OCI-LY1 (cell line): ENCODE measurements around the gene KAT6B.

Experiments
- H2AFZ ChIP-seq: fragments of 200-600 bp; sonication (generic), shearing (Covaris generic); 2 replicates; pipeline ENCODE4 v1.6.0; 2014; ENCODE audit warnings: antibody characterized with exemption, mild to moderate bottlenecking, low read length
- H3F3A ChIP-seq: fragments of 200-600 bp; sonication (generic), shearing (Covaris generic); 2 replicates; pipeline ENCODE4 v1.6.0; 2014; ENCODE audit warnings: mild to moderate bottlenecking, antibody characterized with exemption, low read length, moderate library complexity; ENCODE audit not compliant: insufficient read depth
- H3K27ac ChIP-seq: fragments of 200-600 bp; sonication (generic); 2 replicates; pipeline ENCODE4 v1.5.1; 2014; ENCODE audit warnings: low read length, mixed run types, mild to moderate bottlenecking, low read depth; ENCODE audit not compliant: poor library complexity, severe bottlenecking
- H3K27me3 ChIP-seq: fragments of 200-600 bp; sonication (generic); 2 replicates; pipeline ENCODE4 v1.6.0; 2014; ENCODE audit warnings: antibody characterized with exemption, mild to moderate bottlenecking, low read length, moderate library complexity; ENCODE audit not compliant: insufficient read depth
- H3K36me3 ChIP-seq: fragments of 200-600 bp; sonication (generic); 2 replicates; pipeline ENCODE4 v1.6.1; 2014; ENCODE audit warnings: mild to moderate bottlenecking, antibody characterized with exemption, low read length, moderate library complexity, mixed read lengths; ENCODE audit not compliant: insufficient read depth
- H3K4me1 ChIP-seq: fragments of 200-600 bp; sonication (generic); 2 replicates; pipeline ENCODE4 v1.5.1; 2014; ENCODE audit warnings: mild to moderate bottlenecking, low read length, moderate library complexity; ENCODE audit not compliant: insufficient read depth, severe bottlenecking
- H3K4me2 ChIP-seq: fragments of 200-600 bp; sonication (generic), shearing (Covaris generic); 2 replicates; pipeline ENCODE4 v1.6.1; 2014; ENCODE audit warnings: low read length
- H3K4me3 ChIP-seq: fragments of 200-600 bp; sonication (generic); 2 replicates; pipeline ENCODE4 v1.5.1; 2014; ENCODE audit warnings: low read length, low read depth, mild to moderate bottlenecking, mixed read lengths; ENCODE audit not compliant: poor library complexity, severe bottlenecking
- H3K79me2 ChIP-seq: fragments of 200-600 bp; shearing (Covaris generic); 2 replicates; pipeline ENCODE4 v1.6.1; 2016; ENCODE audit warnings: mixed run types, low read length, mixed read lengths; ENCODE audit not compliant: insufficient read depth
- H3K9ac ChIP-seq: fragments of 200-600 bp; sonication (generic), shearing (Covaris generic); 2 replicates; pipeline ENCODE4 v1.6.1; 2014; ENCODE audit warnings: mild to moderate bottlenecking, low read length, mixed read lengths
- H3K9me2 ChIP-seq: fragments of 200-600 bp; sonication (generic), shearing (Covaris generic); 2 replicates; pipeline ENCODE4 v1.6.1; 2014; ENCODE audit warnings: low read depth, mild to moderate bottlenecking, low read length, mixed read lengths
- H3K9me3 ChIP-seq: fragments of 200-600 bp; shearing (Covaris generic); 2 replicates; pipeline ENCODE4 v1.6.1; 2014; ENCODE audit warnings: low read length, mixed read lengths
- H4K20me1 ChIP-seq: fragments of 200-600 bp; sonication (generic), shearing (Covaris generic); 2 replicates; pipeline ENCODE4 v1.6.0; 2016; ENCODE audit warnings: mild to moderate bottlenecking, low read length; ENCODE audit not compliant: insufficient read depth
- CTCF ChIP-seq: fragments of 200-600 bp; sonication (generic), shearing (Covaris generic); IDR thresholded peaks from 2 replicates; pipeline ENCODE4 v1.5.1; 2017; ENCODE audit warnings: mild to moderate bottlenecking, antibody characterized with exemption, low read length, moderate library complexity, mixed read lengths
- EZH2 ChIP-seq: fragments of 200-600 bp; sonication (generic), shearing (Covaris generic); IDR thresholded peaks from 2 replicates; pipeline ENCODE4 v1.8.0; 2017; ENCODE audit warnings: borderline replicate concordance, mixed run types, mild to moderate bottlenecking, antibody characterized with exemption, low read length, moderate library complexity, mixed read lengths

KAT6B gene

DNA sequence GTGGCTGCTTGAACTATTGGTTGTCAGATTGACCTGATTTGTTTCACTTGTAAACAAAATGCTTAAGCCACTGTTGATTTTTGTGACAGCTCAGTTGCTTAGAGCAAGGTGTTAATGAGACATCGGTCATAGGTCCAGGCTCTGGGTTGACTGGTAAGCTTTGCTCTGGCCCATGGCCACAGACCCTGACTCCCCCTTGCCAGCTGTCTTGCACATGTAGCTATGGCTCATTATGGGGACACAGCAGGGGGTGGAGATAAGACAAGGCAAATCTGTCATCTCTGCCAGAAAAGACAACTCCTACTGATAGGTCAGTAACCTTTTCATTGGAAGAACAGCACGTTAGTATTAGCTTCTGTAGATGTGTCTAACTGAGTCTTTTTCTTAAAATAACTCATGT is 95.3 kb downstream of the KAT6B start:
- no peak overlapping the region for H2AFZ ChIP-seq
- H3K4me1 ChIP-seq, result peaks cover 9% of the 10 kb centered on the region
- H3K4me2 ChIP-seq, result no peak overlapping the region
- no peak overlapping the region for H3K4me3 ChIP-seq
- no peak overlapping the region for H3K27ac ChIP-seq
- no peak for TF ChIP-seq CTCF
- TF ChIP-seq EZH2, result no peak
- peaks cover 7% of the 10 kb centered on the region; the same call in 1 of the 2 replicates for H3K36me3 ChIP-seq
- H3K9me2 ChIP-seq, result no peaks in the 10 kb centered on the region
- H4K20me1 ChIP-seq, result no peaks in the 10 kb centered on the region
- H3K27me3 ChIP-seq, result no peaks in the 10 kb centered on the region
- no peak overlapping the region for H3K9ac ChIP-seq
- H3F3A ChIP-seq, result no peaks in the 10 kb centered on the region
- peaks cover 28% of the 10 kb centered on the region for H3K79me2 ChIP-seq
- peaks cover 8% of the 10 kb centered on the region; the same call in 1 of the 2 replicates for H3K9me3 ChIP-seq

DNA sequence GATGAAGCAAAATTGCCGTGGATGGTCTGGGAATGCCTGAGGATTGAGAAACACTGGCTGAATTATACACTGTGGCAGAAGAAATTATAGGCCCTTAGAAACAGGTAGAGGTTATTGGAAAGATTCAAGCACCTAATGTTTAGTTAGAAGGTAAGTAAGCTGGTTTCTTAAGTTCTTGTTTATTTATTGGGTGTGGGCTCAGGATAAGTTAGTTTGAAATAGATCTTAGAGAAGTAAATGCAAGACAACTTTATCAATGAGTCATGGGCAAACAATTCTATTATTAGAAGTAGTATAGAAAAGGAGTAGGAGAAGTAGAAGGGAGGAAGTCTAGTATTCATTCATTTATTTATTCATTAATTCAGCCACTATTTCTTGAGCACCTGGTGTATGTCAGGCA is 96.5 kb downstream of the KAT6B start:
- H3K27me3 ChIP-seq, result no peaks in the 10 kb centered on the region
- H3K4me3 ChIP-seq, result no peak overlapping the region
- no peaks in the 10 kb centered on the region for H4K20me1 ChIP-seq
- H2AFZ ChIP-seq, result no peak overlapping the region
- TF ChIP-seq EZH2 (no peak), CTCF (no peak)
- no peak overlapping the region for H3K4me2 ChIP-seq
- no peak overlapping the region for H3K27ac ChIP-seq
- H3K36me3 ChIP-seq, result peaks cover 7% of the 10 kb centered on the region; the same call in 1 of the 2 replicates
- no peaks in the 10 kb centered on the region for H3F3A ChIP-seq
- H3K9me2 ChIP-seq, result no peaks in the 10 kb centered on the region
- H3K9ac ChIP-seq, result no peak overlapping the region
- H3K79me2 ChIP-seq, result peaks cover 33% of the 10 kb centered on the region
- peaks cover 8% of the 10 kb centered on the region; the same call in 1 of the 2 replicates for H3K9me3 ChIP-seq
- H3K4me1 ChIP-seq, result peaks cover 9% of the 10 kb centered on the region

GRCh38 chr10:74923556-74923955 is 97.2 kb downstream of the KAT6B start:
- Histone ChIP-seq H3K27me3 (no peaks in the 10 kb centered on the region), H2AFZ (no peak overlapping the region), H3K9me2 (no peaks in the 10 kb centered on the region), H3K4me3 (no peak overlapping the region), H3K79me2 (peaks cover 38% of the 10 kb centered on the region), H3K4me2 (no peak overlapping the region), H3K4me1 (peaks cover 9% of the 10 kb centered on the region), H3K27ac (peak overlapping the region; percentile 18), H3K36me3 (peaks cover 7% of the 10 kb centered on the region; the same call in 1 of the 2 replicates), H3K9me3 (peaks cover 8% of the 10 kb centered on the region; the same call in 1 of the 2 replicates), H3K9ac (no peak overlapping the region), H4K20me1 (no peaks in the 10 kb centered on the region), H3F3A (no peaks in the 10 kb centered on the region)
- TF ChIP-seq CTCF (peak; percentile 24; the same call in 1 of the 2 replicates), EZH2 (no peak)
